Kidney (tissue), 14 donors: ENCODE data around the gene DNAJB2. TPM values are rescaled to one million over a fixed set of nuclear protein-coding genes. Genes with fewer than 3 reads are reported as not detected.
A peak's percentile ranks its signal among the peaks of the same experiment; 100 is the strongest.

ENCODE experiments used
- DNase-seq, 5 donors: peaks; one replicate each; pipeline ENCODE4 v3.0.0-alpha.2; 2013 to 2020
- FAIRE-seq: peaks from 2 replicates; lab custom pipeline; 2012; peaks lifted over from hg19 to GRCh38; lab: Jason Lieb, UNC
- H3K27ac ChIP-seq, 2 donors: one replicate each; pipeline ENCODE4 v1.7.0; 2013; ENCODE audit warnings: low read depth in 2 of 2, low read length in 2 of 2, inconsistent platforms in 1 of 2
- H3K27me3 ChIP-seq: one replicate; pipeline ENCODE4 v1.7.1; 2013; ENCODE audit warnings: low read length, inconsistent platforms; ENCODE audit not compliant: control insufficient read depth, insufficient read depth
- H3K36me3 ChIP-seq, 3 donors: one replicate each; pipeline versions ENCODE4 v1.7.0 to v1.7.1; 2013; ENCODE audit warnings: low read length in 3 of 3, control low read depth in 1 of 3, inconsistent platforms in 1 of 3; ENCODE audit not compliant: insufficient read depth in 3 of 3, control insufficient read depth in 2 of 3
- H3K4me1 ChIP-seq, 3 donors: one replicate each; pipeline versions ENCODE4 v1.7.0 to v1.7.1; 2013; ENCODE audit warnings: low read length in 3 of 3, inconsistent platforms in 1 of 3, low read depth in 1 of 3; ENCODE audit not compliant: control insufficient read depth in 2 of 3, insufficient read depth in 2 of 3
- H3K4me3 ChIP-seq, 3 donors: one replicate each; pipeline versions ENCODE4 v1.7.0 to v1.8.1; 2013; ENCODE audit warnings: low read length in 3 of 3, control low read depth in 1 of 3, inconsistent platforms in 1 of 3
- H3K9ac ChIP-seq, 3 donors: one replicate each; pipeline versions ENCODE4 v1.7.0 to v1.7.1; 2013; ENCODE audit warnings: low read length in 3 of 3, control low read depth in 1 of 3, inconsistent platforms in 1 of 3
- H3K9me3 ChIP-seq, 3 donors: one replicate each; pipeline versions ENCODE4 v1.7.0 to v1.7.1; 2013; ENCODE audit warnings: low read length in 3 of 3, control low read depth in 1 of 3, inconsistent platforms in 1 of 3; ENCODE audit not compliant: control insufficient read depth in 2 of 3, insufficient read depth in 1 of 3
- intact Hi-C: fragments of 100-400 bp; cut with DNase I; formaldehyde crosslinking; loops from one replicate; pipeline ENCODE4 v1.11.1; 2022
- polyA plus RNA-seq: library from polyadenylated mRNA; stranded (reverse); fragments of 350-450 nt; fragmentation: Illumina TruSeq; extraction: RNeasy Lipid Tissue Mini Kit (QIAGEN cat#74804); gene quantifications from one replicate; pipeline ENCODE4 v1.2.3, GENCODE V29; 2014; ENCODE audit warnings: low read depth, low replicate concordance; ENCODE audit not compliant: insufficient read depth
- total RNA-seq: library from RNA; stranded (reverse); fragmentation: NEBNext Ultra II Directional; extraction: Animal tissue kit (Norgen Biotek cat#: 25700); gene quantifications from one replicate; pipeline ENCODE4 v1.2.1, GENCODE V29; 2021
- TF ChIP-seq, protein P1 (sequence below): IDR thresholded peaks from 3 replicates; pipeline ENCODE4 v1.5.1; 2012; ENCODE audit warnings: mild to moderate bottlenecking, moderate library complexity, borderline replicate concordance; ENCODE audit not compliant: insufficient read depth; ENCODE audit errors: extremely low read depth
- donor health status: control.
- donor health status: control.
- donor health status: control.
- donor health status: control.
- donor health status: control.
- donor health status: DM: yes; HTN: yes; CAD: no.
- donor health status: Normal renal cell carcinoma (clear cell type).

DNAJB2 gene
- total and polyA plus RNA-seq, 2 donors from 2014 or later: 94.3 to 128 TPM

DNA sequence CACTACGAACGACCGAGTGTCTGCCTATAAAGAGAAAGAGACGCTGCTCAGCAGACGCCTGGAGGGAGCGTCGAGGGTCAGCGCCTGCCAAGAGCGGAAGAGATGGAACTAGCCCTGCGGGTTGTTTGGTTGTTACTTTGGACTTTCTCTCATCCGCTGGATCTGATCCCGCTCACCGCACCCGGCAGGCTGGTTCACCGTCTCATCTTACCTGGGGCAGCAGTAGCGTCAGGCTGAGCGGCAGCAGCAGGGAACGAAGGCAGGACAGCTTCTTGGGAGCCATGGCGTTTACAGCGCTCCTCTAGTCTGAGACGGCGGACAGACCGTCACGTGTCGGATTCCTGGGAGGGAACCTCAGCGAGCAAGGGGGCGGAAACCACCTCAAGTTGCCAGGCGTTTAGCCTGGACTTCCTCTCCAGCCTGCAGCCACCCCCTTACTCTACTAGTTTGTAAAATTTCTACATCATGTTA lies 35.8 kb upstream of the DNAJB2 start:
- H3K4me1 ChIP-seq: peaks cover 3 to 36% (median 24%) of the 10 kb centered on the region in 3 donors
- no peak for FAIRE-seq
- TF ChIP-seq, protein P1, sequence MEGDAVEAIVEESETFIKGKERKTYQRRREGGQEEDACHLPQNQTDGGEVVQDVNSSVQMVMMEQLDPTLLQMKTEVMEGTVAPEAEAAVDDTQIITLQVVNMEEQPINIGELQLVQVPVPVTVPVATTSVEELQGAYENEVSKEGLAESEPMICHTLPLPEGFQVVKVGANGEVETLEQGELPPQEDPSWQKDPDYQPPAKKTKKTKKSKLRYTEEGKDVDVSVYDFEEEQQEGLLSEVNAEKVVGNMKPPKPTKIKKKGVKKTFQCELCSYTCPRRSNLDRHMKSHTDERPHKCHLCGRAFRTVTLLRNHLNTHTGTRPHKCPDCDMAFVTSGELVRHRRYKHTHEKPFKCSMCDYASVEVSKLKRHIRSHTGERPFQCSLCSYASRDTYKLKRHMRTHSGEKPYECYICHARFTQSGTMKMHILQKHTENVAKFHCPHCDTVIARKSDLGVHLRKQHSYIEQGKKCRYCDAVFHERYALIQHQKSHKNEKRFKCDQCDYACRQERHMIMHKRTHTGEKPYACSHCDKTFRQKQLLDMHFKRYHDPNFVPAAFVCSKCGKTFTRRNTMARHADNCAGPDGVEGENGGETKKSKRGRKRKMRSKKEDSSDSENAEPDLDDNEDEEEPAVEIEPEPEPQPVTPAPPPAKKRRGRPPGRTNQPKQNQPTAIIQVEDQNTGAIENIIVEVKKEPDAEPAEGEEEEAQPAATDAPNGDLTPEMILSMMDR: no peak
- peak overlapping the region; percentile 13 to 38 for H3K27ac ChIP-seq
- peak overlapping the region; percentile 18 to 48 (median 37) for H3K4me3 ChIP-seq
- H3K9ac ChIP-seq: no peak overlapping the region
- intact Hi-C loops: no loop called here
- H3K36me3 ChIP-seq: peaks cover 0 to 14% (median 2%) of the 10 kb centered on the region in 3 donors
- DNase-seq: peak in 3 of 5 donors; percentile 31 to 64 (median 38)
- H3K9me3 ChIP-seq: no peaks in the 10 kb centered on the region
- H3K27me3 ChIP-seq: no peaks in the 10 kb centered on the region

DNA sequence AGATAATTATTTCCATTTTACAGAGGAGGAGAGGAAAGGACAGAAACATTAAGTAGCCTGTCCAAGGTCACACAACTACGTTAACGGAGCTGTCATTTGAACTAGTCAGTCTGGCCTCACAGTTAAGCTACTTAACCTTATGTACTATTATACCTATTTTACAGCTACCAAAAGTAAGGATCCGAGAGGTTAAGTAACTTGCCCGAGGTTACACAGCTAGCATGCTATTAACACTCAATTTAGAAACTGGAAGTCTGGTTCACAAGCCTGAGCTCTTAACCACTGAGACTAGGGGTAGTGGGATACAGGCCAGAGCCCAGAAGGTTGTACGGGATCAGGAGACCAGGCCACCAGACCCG lies 34.4 kb upstream of the DNAJB2 start:
- peaks cover 0 to 5% (median 2%) of the 10 kb centered on the region in 3 donors for H3K36me3 ChIP-seq
- no peaks in the 10 kb centered on the region for H3K9me3 ChIP-seq
- H3K27ac ChIP-seq: peak overlapping the region; percentile 96 to 98
- no peak for FAIRE-seq
- H3K9ac ChIP-seq: peak overlapping the region; percentile 65 to 98 (median 91)
- H3K27me3 ChIP-seq: no peaks in the 10 kb centered on the region
- peaks cover 6 to 48% (median 36%) of the 10 kb centered on the region in 3 donors for H3K4me1 ChIP-seq
- DNase-seq: no peak
- intact Hi-C loops: no loop called here
- peak overlapping the region; percentile 77 to 92 (median 82) for H3K4me3 ChIP-seq
- TF ChIP-seq, protein P1: no peak

DNA sequence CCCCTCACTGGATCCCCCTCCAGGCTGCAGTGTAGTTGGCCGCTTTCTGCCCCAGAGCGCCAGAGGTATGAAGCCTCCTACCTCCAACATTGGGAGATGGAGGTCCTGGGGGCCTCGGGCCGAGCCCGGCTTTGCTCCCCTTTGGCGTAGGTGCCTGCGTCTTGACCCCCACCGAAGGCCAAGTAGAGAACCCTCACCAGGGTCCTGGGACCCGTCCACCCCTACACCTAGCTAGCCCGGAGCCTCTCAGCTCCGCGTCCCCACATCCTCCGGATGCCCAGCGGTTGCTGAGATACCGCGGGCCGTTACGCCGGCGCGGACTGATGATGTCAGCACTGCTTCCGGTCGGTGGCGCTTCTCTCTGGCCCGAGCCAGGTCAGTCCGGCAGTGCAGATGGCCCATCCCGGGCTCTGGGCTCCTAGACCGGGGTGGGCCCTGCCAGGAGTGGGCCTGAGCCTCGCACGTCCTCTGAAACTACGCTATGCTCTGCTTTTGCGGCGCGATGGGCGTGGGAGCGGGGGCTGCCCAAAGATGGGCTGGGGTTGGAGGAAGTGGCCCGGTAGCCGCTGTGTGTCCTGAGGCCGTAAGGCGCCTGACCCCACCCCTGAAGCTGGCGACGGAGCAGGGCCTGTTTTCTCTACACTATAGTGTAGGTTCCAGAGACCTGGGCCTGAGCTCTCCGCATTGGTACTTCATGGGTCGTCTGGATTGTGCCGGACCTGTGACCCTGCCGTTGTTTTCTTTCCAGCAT lies 33.8 kb upstream of the DNAJB2 start, which contains the start of the genes GLB1L and STK16:
GLB1L (minus strand) TSS at position 297 of the 751 bp plus-strand sequence. CDS start 1,871 bp downstream, outside the sequence.
STK16 (plus strand) TSS at position 332 of the 751 bp plus-strand sequence. CDS start 521 bp downstream, outside the sequence.
- DNase-seq (peak; percentile 95 to 98 (median 97)), FAIRE-seq (no peak)
- TF ChIP-seq, protein P1: no peak
- Histone ChIP-seq H3K27me3 (no peaks in the 10 kb centered on the region), H3K9ac (peak within 1 kb of the TSS; percentile 65 to 98 (median 91)), H3K4me1 (peaks cover 6 to 54% (median 41%) of the 10 kb centered on the region in 3 donors), H3K9me3 (no peaks in the 10 kb centered on the region), H3K4me3 (peak within 1 kb of the TSS; percentile 77 to 92 (median 82)), H3K27ac (peak within 1 kb of the TSS; percentile 96 to 98), H3K36me3 (peaks cover 0 to 2% (median 1%) of the 10 kb centered on the region in 3 donors)
- intact Hi-C loops: no loop called here
